Colonic mucosa (tissue), 4 donors: ENCODE results near the gene BCL2L11. TPM values are rescaled to one million over a fixed set of nuclear protein-coding genes. Genes with fewer than 3 reads are reported as not detected.

Experiments
- DNase-seq: peaks from one replicate; pipeline ENCODE4 v3.0.0-alpha.2; 2020
- H3K27ac ChIP-seq: fragments of 200-600 bp; one replicate; pipeline ENCODE4 v1.8.0; 2021
- H3K27me3 ChIP-seq: fragments of 200-600 bp; one replicate; pipeline ENCODE4 v1.8.0; 2021
- H3K36me3 ChIP-seq: fragments of 200-600 bp; one replicate; pipeline ENCODE4 v1.8.0; 2021
- H3K4me1 ChIP-seq: fragments of 200-600 bp; one replicate; pipeline ENCODE4 v1.8.0; 2021; ENCODE audit warnings: mild to moderate bottlenecking
- H3K4me3 ChIP-seq: fragments of 200-600 bp; one replicate; pipeline ENCODE4 v1.8.0; 2021
- H3K9ac ChIP-seq, 2 donors: one replicate each; pipeline ENCODE4 v1.7.0; 2013; ENCODE audit warnings: control low read depth in 2 of 2, low read depth in 2 of 2, low read length in 2 of 2
- H3K9me3 ChIP-seq: fragments of 200-600 bp; one replicate; pipeline ENCODE4 v1.8.0; 2021
- CTCF ChIP-seq: fragments of 200-600 bp; IDR thresholded peaks from one replicate; pipeline ENCODE4 v1.8.0; 2022; ENCODE audit warnings: antibody characterized with exemption, mild to moderate bottlenecking
- intact Hi-C: fragments of 100-400 bp; cut with DNase I; formaldehyde crosslinking; loops from one replicate; pipeline ENCODE4 v1.14.1; 2022
- total RNA-seq, 2 donors: library from RNA; stranded (reverse); fragmentation: NEBNext Ultra II Directional in 1 of 2; extraction: Animal tissue kit (Norgen Biotek cat#: 25700) in 1 of 2; gene quantifications; one replicate each; pipeline ENCODE4 v1.2.1, GENCODE V29; 2021
- donor health status: healthy.
- donor health status: DM: no; HTN: no; CAD: no.
- donor health status: DM: no; HTN: no; CAD: no.

Gene BCL2L11
- total RNA-seq, 2 donors from 2014 or later, result 21.3 to 31.7 TPM

GRCh38 chr2:111121028-111121827 is 514 bp downstream of the BCL2L11 start:
- H3K4me1 ChIP-seq, result peaks cover 6% of the 10 kb centered on the region
- H3K36me3 ChIP-seq, result no peaks in the 10 kb centered on the region
- H3K27ac ChIP-seq, result peak overlapping the region; percentile 86
- no peaks in the 10 kb centered on the region for H3K9me3 ChIP-seq
- DNase-seq, result peak; percentile 50
- peaks cover 7% of the 10 kb centered on the region for H3K27me3 ChIP-seq
- intact Hi-C loops, result no loop called here
- peak overlapping the region; percentile 76 to 90 for H3K9ac ChIP-seq
- peak overlapping the region; percentile 82 for H3K4me3 ChIP-seq
- TF ChIP-seq CTCF, result no peak

GRCh38 chr2:111121828-111122630 is 1.3 kb downstream of the BCL2L11 start:
- Histone ChIP-seq H3K36me3 (no peaks in the 10 kb centered on the region), H3K4me1 (peaks cover 6% of the 10 kb centered on the region)
- intact Hi-C loops, result no loop called here

GRCh38 chr2:111122631-111123421 is 2.1 kb downstream of the BCL2L11 start:
- Histone ChIP-seq H3K4me3 (peak overlapping the region; percentile 82), H3K9ac (peak overlapping the region; percentile 76 to 81), H3K4me1 (peaks cover 4% of the 10 kb centered on the region), H3K27me3 (peaks cover 7% of the 10 kb centered on the region), H3K9me3 (no peaks in the 10 kb centered on the region), H3K27ac (peak overlapping the region; percentile 48), H3K36me3 (no peaks in the 10 kb centered on the region)
- no peak for TF ChIP-seq CTCF
- intact Hi-C loops, result no loop called here
- peak; percentile 77 for DNase-seq

More at GRCh38 chr2:111121828-111122630, 1.3 kb downstream of the BCL2L11 start:
- Histone ChIP-seq H3K9ac (peak overlapping the region; percentile 76 to 90), H3K4me3 (peak overlapping the region; percentile 82), H3K27me3 (peaks cover 7% of the 10 kb centered on the region), H3K9me3 (no peaks in the 10 kb centered on the region), H3K27ac (peak overlapping the region; percentile 86)
- TF ChIP-seq CTCF, result no peak
- DNase-seq, result peak; percentile 91

GRCh38 chr2:111123751-111124150 is 3.0 kb downstream of the BCL2L11 start:
- no peak overlapping the region for H3K9ac ChIP-seq
- no peaks in the 10 kb centered on the region for H3K4me1 ChIP-seq
- peaks cover 5% of the 10 kb centered on the region for H3K27me3 ChIP-seq
- no peak overlapping the region for H3K4me3 ChIP-seq
- no peak overlapping the region for H3K27ac ChIP-seq
- intact Hi-C loops, result no loop called here
- H3K36me3 ChIP-seq, result no peaks in the 10 kb centered on the region
- no peak for TF ChIP-seq CTCF
- DNase-seq, result no peak
- no peaks in the 10 kb centered on the region for H3K9me3 ChIP-seq

- H3K9ac ChIP-seq, result no peak overlapping the region
- H3K27me3 ChIP-seq, result no peaks in the 10 kb centered on the region
- H3K9me3 ChIP-seq, result no peaks in the 10 kb centered on the region
- H3K4me1 ChIP-seq, result no peaks in the 10 kb centered on the region
- intact Hi-C loops, result no loop called here
- DNase-seq, result no peak
- H3K36me3 ChIP-seq, result no peaks in the 10 kb centered on the region
- no peak overlapping the region for H3K4me3 ChIP-seq
- no peak for TF ChIP-seq CTCF
- no peak overlapping the region for H3K27ac ChIP-seq
Measured at GRCh38 chr2:111126581-111126980, 5.9 kb downstream of the BCL2L11 start.
